Peyer's patch (tissue), 4 donors: ENCODE measurements around the gene TMEM150A.

Experiments
- POLR2A ChIP-seq, 2 donors: fragments of 450-650 bp; IDR thresholded peaks; one replicate each; pipeline ENCODE4 v1.5.1; 2017; ENCODE audit warnings: antibody characterized with exemption in 2 of 2, mild to moderate bottlenecking in 2 of 2, moderate library complexity in 2 of 2
- TF ChIP-seq, protein P1 (sequence below), 6 experiments: fragments of 450-650 bp in 4 of 6; fragments of 200-600 bp in 2 of 6; sonication (generic) in 1 of 6; IDR thresholded peaks; one replicate each; pipeline ENCODE4 v1.5.1; 2017 to 2019; ENCODE audit warnings: antibody characterized with exemption in 6 of 6, mild to moderate bottlenecking in 3 of 6, moderate library complexity in 1 of 6

- no peak for TF ChIP-seq POLR2A (IDR thresholded peaks at IDR 0.05)
- TF ChIP-seq, protein P1, sequence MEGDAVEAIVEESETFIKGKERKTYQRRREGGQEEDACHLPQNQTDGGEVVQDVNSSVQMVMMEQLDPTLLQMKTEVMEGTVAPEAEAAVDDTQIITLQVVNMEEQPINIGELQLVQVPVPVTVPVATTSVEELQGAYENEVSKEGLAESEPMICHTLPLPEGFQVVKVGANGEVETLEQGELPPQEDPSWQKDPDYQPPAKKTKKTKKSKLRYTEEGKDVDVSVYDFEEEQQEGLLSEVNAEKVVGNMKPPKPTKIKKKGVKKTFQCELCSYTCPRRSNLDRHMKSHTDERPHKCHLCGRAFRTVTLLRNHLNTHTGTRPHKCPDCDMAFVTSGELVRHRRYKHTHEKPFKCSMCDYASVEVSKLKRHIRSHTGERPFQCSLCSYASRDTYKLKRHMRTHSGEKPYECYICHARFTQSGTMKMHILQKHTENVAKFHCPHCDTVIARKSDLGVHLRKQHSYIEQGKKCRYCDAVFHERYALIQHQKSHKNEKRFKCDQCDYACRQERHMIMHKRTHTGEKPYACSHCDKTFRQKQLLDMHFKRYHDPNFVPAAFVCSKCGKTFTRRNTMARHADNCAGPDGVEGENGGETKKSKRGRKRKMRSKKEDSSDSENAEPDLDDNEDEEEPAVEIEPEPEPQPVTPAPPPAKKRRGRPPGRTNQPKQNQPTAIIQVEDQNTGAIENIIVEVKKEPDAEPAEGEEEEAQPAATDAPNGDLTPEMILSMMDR (IDR thresholded peaks at IDR 0.05): no peak
These were observed 11.5 kb downstream of the TMEM150A start for GRCh38 chr2:85590950-85591349.
